AG04449 (cell line): ENCODE measurements around the gene IGSF8.
A peak's percentile ranks its signal among the peaks of the same experiment; 100 is the strongest.
"Not testable (repeated sequence)": the region's sequence is repeated elsewhere in the genome, so short reads cannot be mapped to it uniquely, and the experiment has no call there.

Source experiments
- CTCF ChIA-PET: fragments of 350-600 bp; formaldehyde crosslinking; extraction: SDS; loops from one replicate; lab custom pipeline; 2021; ENCODE audit warnings: antibody characterized with exemption; lab: Yijun Ruan, JAX
- POLR2A ChIA-PET: fragments of 400-600, 350-600 bp; formaldehyde crosslinking; extraction: SDS; loops from one replicate; lab custom pipeline; 2020; ENCODE audit warnings: antibody characterized with exemption, inconsistent platforms; lab: Yijun Ruan, JAX
- DNase-seq: peaks from one replicate; pipeline ENCODE4 v3.0.0-alpha.2; 2010; ENCODE audit warnings: low read depth, low spot score
- H3K4me3 ChIP-seq: 2 replicates; pipeline ENCODE4 v1.5.1; 2011; ENCODE audit warnings: low read depth, mild to moderate bottlenecking, control low read depth, low read length
- TF ChIP-seq, protein P1 (sequence below): IDR thresholded peaks from one replicate; pipeline ENCODE4 v1.5.1; 2011; ENCODE audit warnings: mild to moderate bottlenecking, moderate library complexity, low read length, control low read depth, inconsistent platforms; ENCODE audit not compliant: insufficient read depth; ENCODE audit errors: missing control alignments

The IGSF8 gene

DNA sequence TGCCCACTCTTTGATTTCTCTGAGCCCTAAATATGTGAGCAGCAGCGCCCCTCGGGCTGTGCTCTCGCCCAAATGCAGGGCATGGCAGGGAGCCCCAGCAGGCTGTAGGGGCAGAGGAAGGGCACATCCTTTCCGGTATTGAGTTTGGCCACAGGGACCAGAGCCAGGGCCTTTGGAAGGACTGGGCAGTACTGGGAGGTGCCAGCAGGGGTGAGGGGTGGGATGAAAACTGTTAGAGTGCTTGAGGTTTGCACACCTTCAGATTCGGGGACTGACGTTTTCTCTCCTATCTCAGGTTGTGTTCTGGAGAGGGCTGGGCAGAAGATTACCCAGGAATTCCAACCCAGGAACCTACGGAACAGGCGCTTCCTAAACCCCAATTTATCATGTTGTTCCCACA lies 15.0 kb upstream of the IGSF8 start:
- ChIA-PET POLR2A (no interaction called here), CTCF (interaction anchor here (1.9 kb wide), 1 partner anchor 8 kb away, joined by 7 read pairs; no protein-coding TSS in a partner anchor)
- no peak overlapping the region for H3K4me3 ChIP-seq
- DNase-seq: no peak
- TF ChIP-seq, protein P1, sequence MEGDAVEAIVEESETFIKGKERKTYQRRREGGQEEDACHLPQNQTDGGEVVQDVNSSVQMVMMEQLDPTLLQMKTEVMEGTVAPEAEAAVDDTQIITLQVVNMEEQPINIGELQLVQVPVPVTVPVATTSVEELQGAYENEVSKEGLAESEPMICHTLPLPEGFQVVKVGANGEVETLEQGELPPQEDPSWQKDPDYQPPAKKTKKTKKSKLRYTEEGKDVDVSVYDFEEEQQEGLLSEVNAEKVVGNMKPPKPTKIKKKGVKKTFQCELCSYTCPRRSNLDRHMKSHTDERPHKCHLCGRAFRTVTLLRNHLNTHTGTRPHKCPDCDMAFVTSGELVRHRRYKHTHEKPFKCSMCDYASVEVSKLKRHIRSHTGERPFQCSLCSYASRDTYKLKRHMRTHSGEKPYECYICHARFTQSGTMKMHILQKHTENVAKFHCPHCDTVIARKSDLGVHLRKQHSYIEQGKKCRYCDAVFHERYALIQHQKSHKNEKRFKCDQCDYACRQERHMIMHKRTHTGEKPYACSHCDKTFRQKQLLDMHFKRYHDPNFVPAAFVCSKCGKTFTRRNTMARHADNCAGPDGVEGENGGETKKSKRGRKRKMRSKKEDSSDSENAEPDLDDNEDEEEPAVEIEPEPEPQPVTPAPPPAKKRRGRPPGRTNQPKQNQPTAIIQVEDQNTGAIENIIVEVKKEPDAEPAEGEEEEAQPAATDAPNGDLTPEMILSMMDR: no peak

DNA sequence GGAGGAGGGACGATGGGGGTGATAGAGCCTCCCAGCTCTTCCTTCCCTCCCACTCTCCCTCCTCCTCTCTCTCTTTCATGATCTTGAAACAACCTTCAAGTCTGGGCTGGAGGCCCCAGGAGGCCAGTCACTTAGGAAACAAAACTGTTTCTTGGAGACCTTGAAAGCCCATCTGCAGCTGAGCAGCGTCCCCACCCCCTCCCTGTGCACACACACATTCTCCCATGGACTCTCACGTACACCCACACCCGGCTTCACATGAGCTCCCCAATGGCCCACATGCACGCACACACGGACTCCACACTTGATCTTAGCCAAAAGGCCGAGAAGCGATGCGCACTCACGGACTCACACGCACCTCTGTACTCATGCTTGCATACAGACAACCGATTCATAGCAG lies 13.9 kb upstream of the IGSF8 start:
- ChIA-PET CTCF (interaction anchor here (1.0 to 1.7 kb wide), 5 partner anchors 10 to 27 kb away, joined by 3 to 9 read pairs (median 4); no protein-coding TSS in a partner anchor), POLR2A (no interaction called here)
- TF ChIP-seq, protein P1: no peak
- no peak overlapping the region for H3K4me3 ChIP-seq
- DNase-seq: no peak

DNA sequence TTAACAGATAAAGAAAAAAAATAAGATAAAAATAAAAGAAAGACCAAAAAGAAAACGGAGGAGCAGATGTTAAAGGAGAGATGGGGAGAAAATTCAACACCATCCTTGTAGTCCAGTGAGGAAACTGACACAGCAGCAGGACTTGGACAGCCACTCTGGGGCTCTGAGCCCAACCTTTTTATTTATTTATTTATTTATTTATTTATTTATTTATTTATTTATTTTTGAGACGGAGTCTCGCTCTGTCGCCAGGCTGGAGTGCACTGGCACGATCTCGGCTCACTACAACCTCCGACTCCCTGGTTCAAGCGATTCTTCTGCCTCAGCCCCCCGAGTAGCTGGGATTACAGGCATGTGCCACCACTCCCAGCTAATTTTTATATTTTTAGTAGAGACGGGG lies 13.0 kb upstream of the IGSF8 start:
- DNase-seq, H3K4me3 ChIP-seq, POLR2A ChIA-PET: not testable (repeated sequence)
- CTCF ChIA-PET: interaction anchor here (1.6 to 3.6 kb wide), 4 partner anchors 10 to 26 kb away, joined by 4 to 28 read pairs (median 7); no protein-coding TSS in a partner anchor

DNA sequence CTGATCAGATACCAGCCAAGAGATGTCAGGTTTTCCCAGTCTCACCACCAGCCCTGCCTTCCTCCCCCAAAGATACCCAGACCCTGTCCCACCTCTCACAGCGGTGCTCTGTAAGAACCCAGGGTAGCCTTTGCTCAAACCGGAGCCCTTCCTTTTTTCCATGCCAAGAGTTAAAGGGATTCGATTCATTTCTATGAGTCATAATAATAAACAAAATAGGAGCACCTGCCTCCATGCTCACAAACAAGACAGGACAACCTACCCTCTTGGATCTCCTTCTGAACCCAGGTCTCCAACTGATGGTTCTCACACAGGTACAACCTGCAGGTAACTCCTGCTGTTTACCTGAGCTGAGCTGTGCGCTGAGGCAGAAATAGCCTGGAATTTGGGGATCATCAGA lies 11.3 kb upstream of the IGSF8 start:
- no peak for DNase-seq
- no peak overlapping the region for H3K4me3 ChIP-seq
- TF ChIP-seq, protein P1: no peak
- ChIA-PET POLR2A (no interaction called here), CTCF (interaction anchor here (0.6 to 3.6 kb wide), 21 partner anchors 8 to 1061 kb away, joined by 3 to 28 read pairs (median 4); partner anchors contain the start of genes IGSF8 and PEA15)

DNA sequence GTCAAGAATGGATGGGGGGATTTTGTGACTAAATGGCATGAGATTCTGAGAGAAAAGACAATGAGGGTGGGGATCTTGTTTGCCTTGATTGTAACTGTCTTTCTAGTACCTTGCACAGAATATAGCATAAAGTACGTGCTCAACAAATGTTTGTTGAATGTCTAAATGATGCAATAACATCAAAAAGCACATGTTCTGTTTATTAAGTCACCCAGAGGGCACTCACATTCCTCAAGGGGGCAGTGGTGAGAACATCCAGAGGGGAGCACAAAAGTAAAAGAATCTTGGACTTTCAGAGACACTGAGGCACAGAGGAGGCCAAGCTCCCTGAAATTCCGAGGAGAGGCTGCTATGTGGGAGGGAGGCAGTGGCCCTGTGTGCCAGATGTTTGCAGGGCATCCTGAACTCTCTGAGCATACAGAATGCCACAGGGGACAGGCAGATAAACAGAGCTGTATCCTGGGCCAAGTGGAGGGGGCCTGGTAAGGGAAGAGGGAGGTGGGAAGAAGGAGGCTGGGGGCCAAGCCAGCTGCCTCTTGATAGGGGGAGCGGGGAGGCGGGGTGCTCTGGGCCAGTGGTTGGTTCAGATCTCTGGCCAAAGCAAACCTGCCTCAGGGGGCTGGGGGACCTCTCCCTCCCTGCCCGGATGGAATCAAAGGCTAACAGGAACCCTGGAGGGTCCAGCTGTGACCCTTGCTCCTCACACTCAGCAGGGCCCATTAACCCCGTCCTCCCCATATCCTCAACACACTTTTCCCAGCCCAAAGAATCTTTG lies 10.7 kb upstream of the IGSF8 start:
- ChIA-PET CTCF (interaction anchor here (0.6 to 3.6 kb wide), 28 partner anchors 8 to 1062 kb away, joined by 3 to 28 read pairs (median 4); partner anchors contain the start of genes IGSF8 and PEA15), POLR2A (interaction anchor here (0.6 kb wide), 1 partner anchor 176 kb away, joined by 4 read pairs; the partner anchor contains the start of gene PEX19)
- no peak overlapping the region for H3K4me3 ChIP-seq
- DNase-seq: no peak
- TF ChIP-seq, protein P1: peak; percentile 35

DNA sequence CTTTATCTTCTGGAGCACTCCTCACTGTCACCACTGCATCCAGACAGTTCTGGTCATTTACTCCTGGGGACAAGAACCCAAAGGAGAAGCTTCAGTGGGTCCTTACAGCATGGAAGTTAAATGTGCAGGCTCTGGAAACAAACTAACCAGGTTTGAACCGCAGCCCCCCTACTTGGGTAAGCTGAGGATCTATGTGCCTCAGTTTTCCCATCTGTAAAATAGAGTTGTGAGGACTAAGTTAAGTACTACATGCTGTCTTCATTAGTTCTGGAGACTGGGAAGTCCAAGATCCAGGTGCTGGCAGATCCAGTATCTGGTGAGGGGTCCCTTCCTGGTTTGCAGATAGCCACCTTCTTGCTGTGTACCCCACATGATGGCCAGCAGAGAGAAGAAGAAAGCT lies 9.1 kb upstream of the IGSF8 start:
- TF ChIP-seq, protein P1: no peak
- H3K4me3 ChIP-seq: no peak overlapping the region
- ChIA-PET POLR2A (no interaction called here), CTCF (interaction anchor here (0.9 to 3.3 kb wide), 9 partner anchors 10 to 268 kb away, joined by 3 to 22 read pairs (median 10); no protein-coding TSS in a partner anchor)
- no peak for DNase-seq
